ENCODE data around the gene BNIP3.

DNA sequence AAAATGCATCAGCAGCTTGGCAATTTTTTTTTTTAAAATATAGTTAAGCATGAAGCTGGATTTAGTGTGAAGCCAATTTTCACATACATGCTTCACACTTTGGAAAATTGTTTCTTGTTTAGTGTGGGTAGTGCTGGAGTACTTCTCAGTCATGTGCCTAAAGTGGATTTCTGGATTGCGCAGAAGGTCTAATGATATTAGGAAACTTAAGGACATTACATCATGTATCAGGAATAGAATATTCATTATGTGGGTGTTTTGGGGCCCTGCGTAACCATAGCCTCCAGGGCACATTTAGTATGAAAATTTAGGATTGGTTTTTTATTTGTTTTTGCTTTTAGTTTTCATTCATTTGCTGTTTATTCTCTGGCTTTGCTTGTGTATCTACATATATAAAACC is 28.8 kb upstream of the BNIP3 start:
- TF ChIP-seq, protein P1, sequence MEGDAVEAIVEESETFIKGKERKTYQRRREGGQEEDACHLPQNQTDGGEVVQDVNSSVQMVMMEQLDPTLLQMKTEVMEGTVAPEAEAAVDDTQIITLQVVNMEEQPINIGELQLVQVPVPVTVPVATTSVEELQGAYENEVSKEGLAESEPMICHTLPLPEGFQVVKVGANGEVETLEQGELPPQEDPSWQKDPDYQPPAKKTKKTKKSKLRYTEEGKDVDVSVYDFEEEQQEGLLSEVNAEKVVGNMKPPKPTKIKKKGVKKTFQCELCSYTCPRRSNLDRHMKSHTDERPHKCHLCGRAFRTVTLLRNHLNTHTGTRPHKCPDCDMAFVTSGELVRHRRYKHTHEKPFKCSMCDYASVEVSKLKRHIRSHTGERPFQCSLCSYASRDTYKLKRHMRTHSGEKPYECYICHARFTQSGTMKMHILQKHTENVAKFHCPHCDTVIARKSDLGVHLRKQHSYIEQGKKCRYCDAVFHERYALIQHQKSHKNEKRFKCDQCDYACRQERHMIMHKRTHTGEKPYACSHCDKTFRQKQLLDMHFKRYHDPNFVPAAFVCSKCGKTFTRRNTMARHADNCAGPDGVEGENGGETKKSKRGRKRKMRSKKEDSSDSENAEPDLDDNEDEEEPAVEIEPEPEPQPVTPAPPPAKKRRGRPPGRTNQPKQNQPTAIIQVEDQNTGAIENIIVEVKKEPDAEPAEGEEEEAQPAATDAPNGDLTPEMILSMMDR (conservative IDR thresholded peaks at IDR 0.05; ENCODE audit: low read depth, low read length), result no peak
- TF ChIP-seq EZH2 (IDR thresholded peaks at IDR 0.05; ENCODE audit: borderline replicate concordance, low read depth, low read length, poor library complexity, severe bottlenecking), result no peak

All from A673 (cell line).